ENCODE data around the gene WFIKKN1.

WFIKKN1 gene

GRCh38 chr16:630815-631405 lies at the start of gene WFIKKN1:
TSS of gene WFIKKN1 (plus strand) at chr16:630985. CDS start at chr16:631254, 269 bp downstream.
- ChIA-PET CTCF (interaction anchor here (0.7 kb wide), 1 partner anchor 28 kb away, joined by 4 read pairs; no protein-coding TSS in a partner anchor), POLR2A (interaction anchor here (0.7 kb wide), 1 partner anchor 13 kb away, joined by 3 read pairs; no protein-coding TSS in a partner anchor)
- H3K9me3 ChIP-seq (ENCODE audit: control insufficient read depth, insufficient read depth, low read depth, low read length) = no peaks in the 10 kb centered on the region
- H3K27ac ChIP-seq (ENCODE audit: extremely low read depth, low read depth, low read length) = peak within 1 kb of the TSS; percentile 24; the same call in 1 of the 2 replicates
- H3K4me3 ChIP-seq (ENCODE audit: low read depth, low read length) = no peak within 1 kb of the TSS
- H3K36me3 ChIP-seq (ENCODE audit: control insufficient read depth in 2 of 2, insufficient read depth in 1 of 2, low read length in 2 of 2) = peaks cover 0 to 20% of the 10 kb centered on the region in 2 experiments; a peak in 1 of 3 replicates
- TF ChIP-seq SCRT1 (tag by site-specific recombination; IDR thresholded peaks at IDR 0.05; ENCODE audit: borderline replicate concordance) = peak; percentile 88
- no peak for TF ChIP-seq IKZF3 (tag by site-specific recombination; IDR thresholded peaks at IDR 0.05)
- peak; percentile 74 for TF ChIP-seq ZBTB8A (tag by site-specific recombination; IDR thresholded peaks at IDR 0.05)
- no peak for TF ChIP-seq TCF7L2 (IDR thresholded peaks at IDR 0.05; ENCODE audit: borderline replicate concordance, low read depth, low read length)
- peak; percentile 86 for TF ChIP-seq HIC1 (tag by site-specific recombination; IDR thresholded peaks at IDR 0.05)
- peak; percentile 62; the same call in 1 of the 2 replicates for TF ChIP-seq BCL11B (tag by site-specific recombination; IDR thresholded peaks at IDR 0.05; ENCODE audit: low read depth)
- peak; percentile 64 for TF ChIP-seq ZIC2 (tag by site-specific recombination; IDR thresholded peaks at IDR 0.05)
- peak; percentile 61; the same call in 1 of the 2 replicates for TF ChIP-seq KLF9 (tag by site-specific recombination; IDR thresholded peaks at IDR 0.05; ENCODE audit: low read depth)
- TF ChIP-seq ZEB2 (tag by site-specific recombination; IDR thresholded peaks at IDR 0.05) = 0 out of 2 replicates have a peak, but pooled peaks have one; percentile 14
- peak; percentile 92 for TF ChIP-seq KLF1 (tag by site-specific recombination; IDR thresholded peaks at IDR 0.05)
- TF ChIP-seq SCRT2 (tag by site-specific recombination; IDR thresholded peaks at IDR 0.05) = peak; percentile 77
- 0 out of 2 replicates have a peak, but pooled peaks have one; percentile 41 for TF ChIP-seq ZNF610 (tag by site-specific recombination; IDR thresholded peaks at IDR 0.05; ENCODE audit: borderline replicate concordance)
- TF ChIP-seq ZNF175 (tag by site-specific recombination; IDR thresholded peaks at IDR 0.05) = no peak
- TF ChIP-seq SALL2 (tag by site-specific recombination; IDR thresholded peaks at IDR 0.05; ENCODE audit: borderline replicate concordance) = 0 out of 2 replicates have a peak, but pooled peaks have one; percentile 16
- peak; percentile 78 for TF ChIP-seq GLIS2 (tag by site-specific recombination; IDR thresholded peaks at IDR 0.05)
- TF ChIP-seq ZNF266 (tag by site-specific recombination; IDR thresholded peaks at IDR 0.05; ENCODE audit: low read depth) = no peak
- peak; percentile 54 for TF ChIP-seq PATZ1 (tag by site-specific recombination; IDR thresholded peaks at IDR 0.05)
- TF ChIP-seq ZFHX2 (tag by site-specific recombination; conservative IDR thresholded peaks at IDR 0.05) = peak; percentile 60
- TF ChIP-seq GLIS1 (tag by site-specific recombination; IDR thresholded peaks at IDR 0.05) = peak; percentile 83
- H3K4me1 ChIP-seq (ENCODE audit: control insufficient read depth, insufficient read depth, low read length) = peaks cover 2% of the 10 kb centered on the region; the same call in 1 of the 2 replicates

GRCh38 chr16:582218-582613 lies 48.6 kb upstream of the WFIKKN1 start:
- ChIA-PET CTCF (interaction anchor here (0.6 to 0.7 kb wide), 2 partner anchors 47 to 475 kb away, joined by 3 read pairs; no protein-coding TSS in a partner anchor), POLR2A (interaction anchor here (0.8 kb wide), 1 partner anchor 10 kb away, joined by 5 read pairs; no protein-coding TSS in a partner anchor)
- TF ChIP-seq SALL2 (tag by site-specific recombination; IDR thresholded peaks at IDR 0.05; ENCODE audit: borderline replicate concordance) (no peak), ZFP69B (tag by site-specific recombination; IDR thresholded peaks at IDR 0.05) (no peak), KLF10 (tag by site-specific recombination; IDR thresholded peaks at IDR 0.05) (no peak), ZNF707 (tag by site-specific recombination; IDR thresholded peaks at IDR 0.05) (no peak), KLF16 (tag by site-specific recombination; IDR thresholded peaks at IDR 0.05) (no peak), ZNF26 (tag by site-specific recombination; IDR thresholded peaks at IDR 0.05) (no peak), ZNF548 (tag by site-specific recombination; IDR thresholded peaks at IDR 0.05) (no peak), ZFHX2 (tag by site-specific recombination; conservative IDR thresholded peaks at IDR 0.05) (no peak), ZNF169 (tag by site-specific recombination; IDR thresholded peaks at IDR 0.05) (no peak), HOXA7 (CRISPR knock-in tag; IDR thresholded peaks at IDR 0.05; ENCODE audit: borderline replicate concordance) (no peak), ZNF530 (tag by site-specific recombination; IDR thresholded peaks at IDR 0.05; ENCODE audit: low read depth) (no peak), ZNF394 (tag by site-specific recombination; IDR thresholded peaks at IDR 0.05; ENCODE audit: borderline replicate concordance) (no peak)

More at GRCh38 chr16:582218-582613, 48.6 kb upstream of the WFIKKN1 start:
- peaks cover 0 to 22% of the 10 kb centered on the region in 2 experiments; a peak in 1 of 3 replicates for H3K36me3 ChIP-seq (ENCODE audit: control insufficient read depth in 2 of 2, insufficient read depth in 1 of 2, low read length in 2 of 2)
- H3K4me1 ChIP-seq (ENCODE audit: control insufficient read depth, insufficient read depth, low read length) = no peaks in the 10 kb centered on the region
- H3K27ac ChIP-seq (ENCODE audit: extremely low read depth, low read depth, low read length) = no peak overlapping the region
- no peak overlapping the region for H3K4me3 ChIP-seq (ENCODE audit: low read depth, low read length)
- no peaks in the 10 kb centered on the region for H3K9me3 ChIP-seq (ENCODE audit: control insufficient read depth, insufficient read depth, low read depth, low read length)

Measured in HEK293 (cell line).